Adrenal gland (tissue), 12 donors: Measurements from ENCODE around the gene ITIH5. TPM values are rescaled to one million over a fixed set of nuclear protein-coding genes. Genes with fewer than 3 reads are reported as not detected.
A peak's percentile ranks its signal among the peaks of the same experiment; 100 is the strongest.

ENCODE experiments used
- DNase-seq, 7 donors: peaks; one replicate each; pipeline ENCODE4 v3.0.0-alpha.2; 2019 to 2020
- H3K27ac ChIP-seq, 5 donors: fragments of 200-600 bp; sonication (generic) in 4 of 5; 1 replicate in 3 of 5; 2 replicates in 2 of 5; pipeline versions ENCODE4 v1.5.1 to v1.8.0; 2016 to 2020; ENCODE audit warnings: mild to moderate bottlenecking in 1 of 5
- H3K27me3 ChIP-seq: fragments of 200-600 bp; 2 replicates; pipeline ENCODE4 v1.8.0; 2021
- H3K36me3 ChIP-seq, 2 donors: fragments of 200-600 bp; replicated peaks in 1 of 2; 1 replicate in 1 of 2; 2 replicates in 1 of 2; pipeline versions ENCODE4 v1.5.1 to v1.8.0; 2018 to 2022
- H3K4me1 ChIP-seq, 2 donors: fragments of 200-600 bp; replicated peaks in 1 of 2; 1 replicate in 1 of 2; 2 replicates in 1 of 2; pipeline versions ENCODE4 v1.5.1 to v1.8.0; 2018 to 2021
- H3K4me3 ChIP-seq, 4 donors: fragments of 200-600 bp; sonication (generic) in 3 of 4; one replicate each; pipeline ENCODE4 v1.5.1; 2016 to 2018
- H3K9me3 ChIP-seq, 3 donors: fragments of 200-600 bp; sonication (generic) in 1 of 3; replicated peaks in 1 of 3; 1 replicate in 2 of 3; 2 replicates in 1 of 3; pipeline versions ENCODE4 v1.5.1 to v1.8.0; 2016 to 2021
- POLR2A ChIP-seq, 2 donors: fragments of 450-650 bp; IDR thresholded peaks; one replicate each; pipeline ENCODE4 v1.6.1; 2017; ENCODE audit warnings: antibody characterized with exemption in 2 of 2, mild to moderate bottlenecking in 2 of 2, moderate library complexity in 1 of 2
- WGBS, 4 donors: extraction: QIAGEN DNeasy Blood & Tissue Kit in 2 of 4; methylation state at CpG; one replicate each; pipeline versions ENCODE4 v1.1.5 to v1.1.7; 2013 to 2017; 5-methylcytosine and 5-hydroxymethylcytosine counted together
- intact Hi-C, 2 donors: fragments of 100-400 bp; cut with DNase I; formaldehyde crosslinking; loops; one replicate each; pipeline versions ENCODE4 v1.14.1 to v1.15.0; 2022 to 2023
- polyA plus RNA-seq, 3 donors: library from polyadenylated mRNA; stranded (reverse); fragments of 200-250 nt in 2 of 3; fragments of 350-450 nt in 1 of 3; fragmentation: Illumina TruSeq in 1 of 3; extraction: RNeasy Lipid Tissue Mini Kit (QIAGEN cat#74804) in 1 of 3; gene quantifications; one replicate each; pipeline ENCODE4 v1.2.3, GENCODE V29; 2013 to 2014
- total RNA-seq, 9 donors: library from RNA; depleted of rRNA in 4 of 9; stranded (reverse); fragments of >200 nt in 4 of 9; fragments of 120-200 nt in 1 of 9; fragmentation: NEBNext Ultra II Directional in 1 of 9; extraction: Animal tissue kit (Norgen Biotek cat#: 25700) in 1 of 9; gene quantifications; one replicate each; pipeline versions ENCODE4 v1.1.0 to v1.2.4, GENCODE V29; 2013 to 2023
- TF ChIP-seq, protein P1 (sequence below), 6 experiments: fragments of 450-650 bp in 4 of 6; fragments of 200-600 bp in 2 of 6; sonication (generic) in 1 of 6; IDR thresholded peaks; 1 replicate in 5 of 6; 2 replicates in 1 of 6; pipeline versions ENCODE4 v1.5.1 to v1.8.0; 2016 to 2021; ENCODE audit warnings: antibody characterized with exemption in 6 of 6, mild to moderate bottlenecking in 2 of 6, moderate library complexity in 1 of 6
- donor health status: healthy with polysubstance abuse.
- donor health status: Bipolar disorder and iron deficiency.
- donor health status: DM: yes; HTN: yes; CAD: no.
- donor health status: DM: no; HTN: no; CAD: no.
- donor health status: DM: no; HTN: no; CAD: no.
- donor health status: DM: yes; HTN: yes; CAD: no.

Gene ITIH5
- total and polyA plus RNA-seq, 12 donors = 0.66 to 6.2 (median 1.7) TPM

DNA sequence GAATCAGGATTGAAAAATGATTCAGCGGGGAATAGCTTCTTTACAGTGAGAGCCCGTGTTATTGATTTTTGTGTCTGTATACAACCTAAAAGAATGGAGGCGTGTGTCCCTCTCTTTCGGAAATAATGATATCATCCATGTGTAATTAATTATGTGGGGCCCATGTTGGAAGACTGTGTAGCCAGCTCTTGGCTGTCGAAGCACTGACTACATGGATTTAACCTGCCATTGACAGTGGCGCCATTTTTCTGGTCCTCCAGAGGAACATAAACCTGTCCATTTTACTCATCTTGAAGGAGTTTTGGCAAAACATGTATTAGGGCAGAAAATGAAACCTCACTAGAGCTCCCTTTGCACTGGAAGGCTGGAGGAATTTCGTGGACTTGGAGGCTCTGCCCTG lies 119.6 kb downstream of the ITIH5 start:
- 87 to 92% (median 88%) methylated on average over 6 to 7 of the region's 7 CpGs for WGBS, 4 donors
- Histone ChIP-seq H3K27ac (no peak overlapping the region), H3K4me1 (no peaks in the 10 kb centered on the region), H3K9me3 (no peaks in the 10 kb centered on the region), H3K36me3 (no peaks in the 10 kb centered on the region), H3K4me3 (no peak overlapping the region), H3K27me3 (peaks cover 2% of the 10 kb centered on the region)
- intact Hi-C loops = no loop called here
- DNase-seq = peak in 1 of 7 donors; percentile 11
- TF ChIP-seq POLR2A (IDR thresholded peaks at IDR 0.05) = no peak
- TF ChIP-seq, protein P1, sequence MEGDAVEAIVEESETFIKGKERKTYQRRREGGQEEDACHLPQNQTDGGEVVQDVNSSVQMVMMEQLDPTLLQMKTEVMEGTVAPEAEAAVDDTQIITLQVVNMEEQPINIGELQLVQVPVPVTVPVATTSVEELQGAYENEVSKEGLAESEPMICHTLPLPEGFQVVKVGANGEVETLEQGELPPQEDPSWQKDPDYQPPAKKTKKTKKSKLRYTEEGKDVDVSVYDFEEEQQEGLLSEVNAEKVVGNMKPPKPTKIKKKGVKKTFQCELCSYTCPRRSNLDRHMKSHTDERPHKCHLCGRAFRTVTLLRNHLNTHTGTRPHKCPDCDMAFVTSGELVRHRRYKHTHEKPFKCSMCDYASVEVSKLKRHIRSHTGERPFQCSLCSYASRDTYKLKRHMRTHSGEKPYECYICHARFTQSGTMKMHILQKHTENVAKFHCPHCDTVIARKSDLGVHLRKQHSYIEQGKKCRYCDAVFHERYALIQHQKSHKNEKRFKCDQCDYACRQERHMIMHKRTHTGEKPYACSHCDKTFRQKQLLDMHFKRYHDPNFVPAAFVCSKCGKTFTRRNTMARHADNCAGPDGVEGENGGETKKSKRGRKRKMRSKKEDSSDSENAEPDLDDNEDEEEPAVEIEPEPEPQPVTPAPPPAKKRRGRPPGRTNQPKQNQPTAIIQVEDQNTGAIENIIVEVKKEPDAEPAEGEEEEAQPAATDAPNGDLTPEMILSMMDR (IDR thresholded peaks at IDR 0.05) = no peak

DNA sequence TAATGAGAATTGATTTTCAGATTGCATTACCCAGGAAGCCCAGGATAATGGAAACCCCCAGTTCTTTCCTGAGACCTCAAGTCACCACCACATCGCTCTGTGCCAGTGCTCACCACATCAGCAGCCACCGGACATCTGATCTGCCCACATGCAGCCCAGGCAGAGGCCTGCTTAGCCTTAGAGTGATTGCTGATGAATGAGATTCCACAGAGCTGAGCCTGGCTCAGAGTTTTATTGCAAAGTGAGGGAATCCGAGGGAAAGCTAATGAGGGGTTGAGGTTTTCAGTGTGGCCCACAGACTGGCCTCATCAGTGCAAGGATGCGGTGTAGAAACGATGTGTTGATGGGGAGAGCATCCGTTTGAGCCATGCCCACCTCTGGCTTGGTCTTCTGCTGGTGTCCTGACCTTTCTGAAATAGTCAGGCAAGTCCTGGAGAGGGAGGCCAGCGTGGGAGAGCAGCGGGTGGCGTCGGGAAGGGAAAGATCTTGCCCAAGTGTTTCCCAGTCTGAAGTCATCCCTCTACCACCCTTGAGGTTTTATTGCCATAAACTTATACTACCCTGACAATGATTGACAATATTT lies 120.3 kb downstream of the ITIH5 start:
- 85 to 92% (median 89%) methylated on average over 10 of the region's 10 CpGs for WGBS, 4 donors
- Histone ChIP-seq H3K27me3 (peaks cover 2% of the 10 kb centered on the region), H3K4me1 (no peaks in the 10 kb centered on the region), H3K4me3 (no peak overlapping the region), H3K36me3 (no peaks in the 10 kb centered on the region), H3K27ac (no peak overlapping the region), H3K9me3 (no peaks in the 10 kb centered on the region)
- no peak for TF ChIP-seq POLR2A (IDR thresholded peaks at IDR 0.05)
- TF ChIP-seq, protein P1 (IDR thresholded peaks at IDR 0.05) = no peak
- intact Hi-C loops = no loop called here
- peak in 1 of 7 donors; percentile 11 for DNase-seq

GRCh38 chr10:7545792-7546191 lies 121.0 kb downstream of the ITIH5 start:
- no peaks in the 10 kb centered on the region for H3K4me1 ChIP-seq
- no peaks in the 10 kb centered on the region for H3K9me3 ChIP-seq
- TF ChIP-seq POLR2A (IDR thresholded peaks at IDR 0.05) = no peak
- TF ChIP-seq, protein P1 (IDR thresholded peaks at IDR 0.05) = no peak
- H3K4me3 ChIP-seq = no peak overlapping the region
- peaks cover 2% of the 10 kb centered on the region for H3K27me3 ChIP-seq
- H3K27ac ChIP-seq = no peak overlapping the region
- intact Hi-C loops = no loop called here
- H3K36me3 ChIP-seq = no peaks in the 10 kb centered on the region
- WGBS, 4 donors = 66 to 73% (median 70%) methylated on average over 4 of the region's 4 CpGs
- DNase-seq = no peak

- no peak overlapping the region for H3K4me3 ChIP-seq
- H3K4me1 ChIP-seq = no peaks in the 10 kb centered on the region
- peak in 1 of 7 donors; percentile 21 for DNase-seq
- intact Hi-C loops = no loop called here
- TF ChIP-seq, protein P1 (IDR thresholded peaks at IDR 0.05) = no peak
- no peak for TF ChIP-seq POLR2A (IDR thresholded peaks at IDR 0.05)
- H3K27ac ChIP-seq = no peak overlapping the region
- no peaks in the 10 kb centered on the region for H3K36me3 ChIP-seq
- 74 to 86% (median 78%) methylated on average over 3 to 4 of the region's 4 CpGs for WGBS, 4 donors
- no peaks in the 10 kb centered on the region for H3K9me3 ChIP-seq
- H3K27me3 ChIP-seq = peaks cover 2% of the 10 kb centered on the region
Measured at GRCh38 chr10:7545261-7545660, 121.5 kb downstream of the ITIH5 start.
